Panc1 (cell line): Measurements from ENCODE around the gene PIGL.

Experiments
- SIN3A ChIP-seq: IDR thresholded peaks from 2 replicates; pipeline ENCODE4 v1.6.1; 2012; ENCODE audit warnings: low read depth, mild to moderate bottlenecking, low read length, moderate library complexity, borderline replicate concordance; ENCODE audit not compliant: insufficient read depth
- TF ChIP-seq, protein P1 (sequence below): fragments of 450-650 bp; IDR thresholded peaks from 2 replicates; pipeline ENCODE4 v1.5.1; 2017; ENCODE audit warnings: mild to moderate bottlenecking

DNA sequence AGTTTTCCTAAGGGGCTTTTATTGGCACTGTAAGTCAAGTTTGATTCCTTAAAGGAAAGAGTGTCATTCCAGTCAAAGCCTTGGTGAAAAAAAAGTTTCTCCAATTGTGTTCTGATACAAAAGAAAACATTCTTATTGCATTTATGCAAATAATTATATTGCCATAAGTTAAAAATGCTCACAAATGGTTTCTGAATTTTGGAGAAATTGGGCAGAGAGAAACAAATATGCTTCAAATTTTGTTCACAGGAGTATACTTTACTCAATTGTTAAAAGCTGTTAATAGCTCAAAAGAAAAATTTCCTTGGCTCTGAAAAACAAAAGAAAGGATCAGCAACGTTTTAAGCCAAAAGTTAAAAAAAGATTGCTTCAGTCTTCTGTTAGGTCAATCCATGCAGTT is 60.2 kb downstream of the PIGL start:
- no peak for TF ChIP-seq SIN3A
- TF ChIP-seq, protein P1, sequence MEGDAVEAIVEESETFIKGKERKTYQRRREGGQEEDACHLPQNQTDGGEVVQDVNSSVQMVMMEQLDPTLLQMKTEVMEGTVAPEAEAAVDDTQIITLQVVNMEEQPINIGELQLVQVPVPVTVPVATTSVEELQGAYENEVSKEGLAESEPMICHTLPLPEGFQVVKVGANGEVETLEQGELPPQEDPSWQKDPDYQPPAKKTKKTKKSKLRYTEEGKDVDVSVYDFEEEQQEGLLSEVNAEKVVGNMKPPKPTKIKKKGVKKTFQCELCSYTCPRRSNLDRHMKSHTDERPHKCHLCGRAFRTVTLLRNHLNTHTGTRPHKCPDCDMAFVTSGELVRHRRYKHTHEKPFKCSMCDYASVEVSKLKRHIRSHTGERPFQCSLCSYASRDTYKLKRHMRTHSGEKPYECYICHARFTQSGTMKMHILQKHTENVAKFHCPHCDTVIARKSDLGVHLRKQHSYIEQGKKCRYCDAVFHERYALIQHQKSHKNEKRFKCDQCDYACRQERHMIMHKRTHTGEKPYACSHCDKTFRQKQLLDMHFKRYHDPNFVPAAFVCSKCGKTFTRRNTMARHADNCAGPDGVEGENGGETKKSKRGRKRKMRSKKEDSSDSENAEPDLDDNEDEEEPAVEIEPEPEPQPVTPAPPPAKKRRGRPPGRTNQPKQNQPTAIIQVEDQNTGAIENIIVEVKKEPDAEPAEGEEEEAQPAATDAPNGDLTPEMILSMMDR = no peak
